Spleen (tissue), 7 donors: Measurements from ENCODE around the gene SNAP29.

Experiments
- CTCF ChIP-seq, 11 experiments: fragments of 200-600 bp in 7 of 11; fragments of 450-650 bp in 4 of 11; sonication (generic) in 4 of 11; IDR thresholded peaks in 8 of 11; conservative IDR thresholded peaks in 3 of 11; 1 replicate in 7 of 11; 2 replicates in 4 of 11; pipeline versions ENCODE4 v1.4.0 to v1.8.0; 2016 to 2021; ENCODE audit warnings: antibody characterized with exemption in 11 of 11, inconsistent platforms in 4 of 11, mild to moderate bottlenecking in 1 of 11
- POLR2AphosphoS5 ChIP-seq, 3 donors: sonication (generic); formaldehyde crosslinking; IDR thresholded peaks; one replicate each; pipeline ENCODE4 v1.5.1; 2017; ENCODE audit warnings: antibody characterized with exemption in 3 of 3
- donor health status: DM: no; HTN: no; CAD: no; lungs with moderate emphysema.
- donor health status: DM: no; HTN: no; CAD: no.
- donor health status: DM: no; HTN: no; CAD: no.

DNA sequence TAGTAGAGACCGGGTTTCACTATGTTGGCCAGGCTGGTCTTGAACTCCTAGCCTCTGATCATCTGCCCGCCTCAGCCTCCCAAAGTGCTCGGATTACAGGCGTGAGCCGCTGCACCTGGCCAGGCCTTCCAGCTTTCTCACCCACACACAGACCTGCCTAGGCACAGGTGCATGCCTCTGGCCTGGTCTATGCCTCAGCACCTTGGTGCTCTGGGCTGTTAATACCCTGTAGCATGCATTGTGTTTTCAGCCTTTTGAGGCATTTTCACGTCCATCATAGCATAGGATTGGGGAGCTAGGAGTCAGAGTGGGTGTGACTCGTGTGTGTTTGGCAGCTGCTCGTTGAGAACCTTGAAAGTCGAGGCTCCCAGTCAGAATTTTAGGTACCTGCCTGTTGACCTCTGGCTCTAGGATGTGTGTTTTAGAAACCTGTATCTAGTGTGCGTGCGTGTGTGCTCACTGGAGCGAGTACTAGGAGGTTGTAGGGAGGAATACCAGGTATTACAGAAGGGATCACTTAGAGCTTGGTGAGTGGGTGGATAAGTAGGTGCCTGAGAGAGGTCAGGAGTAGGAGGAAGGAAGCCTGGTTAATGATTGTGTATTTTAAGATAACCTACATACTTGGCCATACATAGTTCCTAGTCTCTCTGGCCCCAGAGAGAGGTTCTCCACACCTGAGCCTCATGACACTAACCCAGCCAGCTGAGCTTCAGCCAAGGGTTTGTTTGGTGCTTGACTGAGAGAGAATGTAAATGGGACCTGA is 78.4 kb downstream of the SNAP29 start:
- TF ChIP-seq CTCF (IDR thresholded peaks at IDR 0.05 in 8 of 11, conservative IDR thresholded peaks at IDR 0.05 in 3 of 11) (no peak), POLR2AphosphoS5 (IDR thresholded peaks at IDR 0.05) (peak in 1 of 3 donors; percentile 43)
